HL-60 (cell line): ENCODE data around the gene TMCO1.

Experiments used
- DNase-seq, 2 experiments: peaks; one replicate each; pipeline ENCODE4 v3.0.0-alpha.2; 2010 to 2020; ENCODE audit warnings: low read depth in 1 of 2, low spot score in 1 of 2
- H3K27ac ChIP-seq: fragments of 250-450 bp; sonication (Bioruptor Pico); replicated peaks from 2 replicates; pipeline ENCODE4 v1.5.1; 2020; ENCODE audit warnings: mild to moderate bottlenecking, moderate library complexity
- H3K27me3 ChIP-seq: fragments of 250-450 bp; sonication (Bioruptor Pico); 2 replicates; pipeline ENCODE4 v1.5.1; 2021; ENCODE audit warnings: mild to moderate bottlenecking, moderate library complexity; ENCODE audit not compliant: insufficient read depth, poor library complexity, severe bottlenecking
- H3K4me3 ChIP-seq: replicated peaks from 2 replicates; pipeline ENCODE4 v1.5.1; 2011; ENCODE audit warnings: mild to moderate bottlenecking, control low read depth, low read length; ENCODE audit not compliant: insufficient read depth
- CTCF ChIP-seq: IDR thresholded peaks from one replicate; pipeline ENCODE4 v1.5.1; 2011; ENCODE audit warnings: low read length, control low read depth, inconsistent platforms; ENCODE audit not compliant: insufficient read depth
- GABPA ChIP-seq: IDR thresholded peaks from 2 replicates; pipeline ENCODE4 v1.6.1; 2012; ENCODE audit warnings: low read depth
- POLR2AphosphoS5 ChIP-seq: IDR thresholded peaks from 2 replicates; pipeline ENCODE4 v1.6.1; 2012; ENCODE audit warnings: low read depth
- REST ChIP-seq: IDR thresholded peaks from 2 replicates; pipeline ENCODE4 v1.6.1; 2012; ENCODE audit warnings: low read depth; ENCODE audit not compliant: insufficient replicate concordance
- SPI1 ChIP-seq: IDR thresholded peaks from 2 replicates; pipeline ENCODE4 v1.6.1; 2012; ENCODE audit warnings: low read depth, mild to moderate bottlenecking, borderline replicate concordance

The TMCO1 gene

GRCh38 chr1:165762725-165763124 is 5.9 kb downstream of the TMCO1 start:
- Histone ChIP-seq H3K27ac (no peak overlapping the region), H3K27me3 (no peaks in the 10 kb centered on the region), H3K4me3 (no peak overlapping the region)
- DNase-seq: no peak
- no peak for TF ChIP-seq GABPA
- no peak for TF ChIP-seq SPI1
- TF ChIP-seq POLR2AphosphoS5: no peak
- TF ChIP-seq CTCF: no peak
- TF ChIP-seq REST: no peak

- Histone ChIP-seq H3K4me3 (no peak overlapping the region), H3K27me3 (no peaks in the 10 kb centered on the region), H3K27ac (no peak overlapping the region)
- DNase-seq: no peak
- peak; percentile 81 for TF ChIP-seq SPI1
- TF ChIP-seq GABPA: no peak
Observed at GRCh38 chr1:165759095-165759494, 9.6 kb downstream of the TMCO1 start.

- no peak for DNase-seq
- Histone ChIP-seq H3K27me3 (no peaks in the 10 kb centered on the region), H3K4me3 (no peak overlapping the region), H3K27ac (no peak overlapping the region)
- TF ChIP-seq POLR2AphosphoS5: no peak
- no peak for TF ChIP-seq GABPA
- TF ChIP-seq SPI1: no peak
- TF ChIP-seq REST: no peak
- TF ChIP-seq CTCF: no peak
Observed at GRCh38 chr1:165755393-165756010, 13.2 kb downstream of the TMCO1 start.

GRCh38 chr1:165753934-165754333 is 14.7 kb downstream of the TMCO1 start:
- no peak overlapping the region for H3K27ac ChIP-seq
- no peak overlapping the region for H3K4me3 ChIP-seq
- H3K27me3 ChIP-seq: no peaks in the 10 kb centered on the region
- no peak for DNase-seq
- TF ChIP-seq GABPA (no peak), CTCF (no peak), POLR2AphosphoS5 (no peak), REST (no peak), SPI1 (no peak)
